GM10266 (cell line): ENCODE measurements around the gene ALG1.

Experiments
- DNase-seq: peaks from one replicate; pipeline ENCODE4 v3.0.0; 2012; ENCODE audit errors: extremely low spot score
- TF ChIP-seq, protein P1 (sequence below): IDR thresholded peaks from 2 replicates; pipeline ENCODE4 v1.5.1; 2012; ENCODE audit warnings: mild to moderate bottlenecking, low read depth; ENCODE audit not compliant: control insufficient read depth, insufficient read depth; ENCODE audit errors: missing control alignments

Gene ALG1

DNA sequence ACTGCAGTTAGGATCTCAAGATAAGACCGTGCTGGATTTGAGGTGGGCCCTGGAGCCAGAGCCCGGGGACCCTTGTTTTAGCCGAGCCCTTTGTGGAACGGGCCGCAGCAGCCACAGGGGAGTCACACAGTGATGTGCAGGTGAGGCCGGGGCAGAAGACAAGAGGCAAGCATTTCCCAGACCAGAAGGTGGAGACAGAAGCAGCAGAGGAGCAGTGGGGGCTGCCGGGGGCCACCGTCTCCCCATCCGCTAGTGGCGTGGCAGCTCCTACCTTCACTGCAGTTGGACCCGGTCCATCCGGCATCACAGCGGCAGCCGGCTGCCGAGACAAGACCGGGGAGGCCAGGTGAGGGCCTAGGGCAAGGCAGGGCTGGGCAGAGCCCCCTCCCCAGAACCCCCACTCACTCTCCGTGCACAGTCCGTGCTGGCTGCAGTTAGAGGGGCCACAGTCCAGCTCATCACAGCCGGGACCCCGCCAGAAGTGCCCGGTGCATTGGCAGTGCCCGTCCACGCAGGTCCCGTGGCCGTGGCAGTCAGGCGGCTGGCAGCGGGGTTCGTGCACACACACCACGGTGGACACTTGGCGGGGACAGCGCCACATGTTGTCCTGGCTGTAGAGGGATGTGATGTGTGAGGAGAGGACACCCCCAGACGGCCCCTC lies 43.9 kb upstream of the ALG1 start:
- DNase-seq, result no peak
- TF ChIP-seq, protein P1, sequence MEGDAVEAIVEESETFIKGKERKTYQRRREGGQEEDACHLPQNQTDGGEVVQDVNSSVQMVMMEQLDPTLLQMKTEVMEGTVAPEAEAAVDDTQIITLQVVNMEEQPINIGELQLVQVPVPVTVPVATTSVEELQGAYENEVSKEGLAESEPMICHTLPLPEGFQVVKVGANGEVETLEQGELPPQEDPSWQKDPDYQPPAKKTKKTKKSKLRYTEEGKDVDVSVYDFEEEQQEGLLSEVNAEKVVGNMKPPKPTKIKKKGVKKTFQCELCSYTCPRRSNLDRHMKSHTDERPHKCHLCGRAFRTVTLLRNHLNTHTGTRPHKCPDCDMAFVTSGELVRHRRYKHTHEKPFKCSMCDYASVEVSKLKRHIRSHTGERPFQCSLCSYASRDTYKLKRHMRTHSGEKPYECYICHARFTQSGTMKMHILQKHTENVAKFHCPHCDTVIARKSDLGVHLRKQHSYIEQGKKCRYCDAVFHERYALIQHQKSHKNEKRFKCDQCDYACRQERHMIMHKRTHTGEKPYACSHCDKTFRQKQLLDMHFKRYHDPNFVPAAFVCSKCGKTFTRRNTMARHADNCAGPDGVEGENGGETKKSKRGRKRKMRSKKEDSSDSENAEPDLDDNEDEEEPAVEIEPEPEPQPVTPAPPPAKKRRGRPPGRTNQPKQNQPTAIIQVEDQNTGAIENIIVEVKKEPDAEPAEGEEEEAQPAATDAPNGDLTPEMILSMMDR, result no peak

DNA sequence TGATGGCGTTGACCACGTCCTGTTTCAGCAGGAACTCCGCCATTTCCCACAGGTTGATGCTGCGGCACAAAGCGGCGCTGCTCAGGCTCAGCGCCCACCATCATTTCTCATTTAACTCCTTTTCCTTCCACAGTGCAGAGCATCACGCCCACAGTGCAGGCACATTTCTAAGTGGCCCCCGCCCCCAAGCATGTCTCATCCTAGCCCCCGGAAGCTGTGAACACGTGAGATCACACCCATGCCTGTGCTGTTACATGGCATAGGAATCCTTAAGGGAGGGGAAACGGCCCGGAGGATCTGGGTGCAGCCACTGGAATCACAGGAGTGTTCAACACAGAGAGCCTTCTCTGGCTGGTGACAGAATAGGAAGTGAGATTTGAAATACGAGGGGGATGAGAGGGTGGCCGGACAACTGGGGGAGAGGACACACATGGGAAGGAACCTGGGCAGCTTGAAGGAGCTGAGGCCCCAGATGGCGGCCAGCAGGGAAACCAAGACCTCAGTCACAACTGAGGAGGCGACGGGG lies 42.6 kb upstream of the ALG1 start:
- DNase-seq, result no peak
- TF ChIP-seq, protein P1, result no peak

DNA sequence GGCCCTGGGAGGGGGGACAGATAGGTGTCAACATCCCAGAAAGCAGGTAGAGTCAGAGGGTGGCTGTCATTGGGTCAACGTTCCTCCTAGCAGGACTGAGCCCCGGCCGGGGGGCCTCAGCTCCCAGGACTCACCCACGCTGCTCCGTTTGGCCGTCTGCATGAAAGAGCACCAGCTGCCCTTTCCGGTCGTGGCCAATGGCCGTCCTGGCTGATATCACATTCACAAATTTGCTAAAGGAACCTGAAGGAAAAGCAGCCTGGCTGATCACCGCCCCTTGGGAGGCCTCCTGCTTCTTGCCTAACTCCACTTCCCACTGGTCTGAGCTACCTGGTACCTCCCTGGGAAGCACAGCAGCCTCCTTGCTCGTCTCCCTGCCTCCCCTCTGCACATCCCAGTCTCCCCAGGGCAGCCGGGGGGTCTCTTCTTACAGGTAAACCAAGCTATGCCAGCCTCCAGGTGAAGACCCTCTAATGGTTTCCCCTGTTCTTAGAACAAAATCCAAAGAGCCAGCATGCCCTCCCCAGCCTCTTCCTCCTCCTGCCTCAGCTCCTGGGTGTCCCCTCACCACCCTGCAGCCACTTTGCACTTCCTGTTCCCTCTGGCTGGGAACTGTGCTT lies 41.3 kb upstream of the ALG1 start:
- TF ChIP-seq, protein P1, result no peak
- DNase-seq, result no peak

DNA sequence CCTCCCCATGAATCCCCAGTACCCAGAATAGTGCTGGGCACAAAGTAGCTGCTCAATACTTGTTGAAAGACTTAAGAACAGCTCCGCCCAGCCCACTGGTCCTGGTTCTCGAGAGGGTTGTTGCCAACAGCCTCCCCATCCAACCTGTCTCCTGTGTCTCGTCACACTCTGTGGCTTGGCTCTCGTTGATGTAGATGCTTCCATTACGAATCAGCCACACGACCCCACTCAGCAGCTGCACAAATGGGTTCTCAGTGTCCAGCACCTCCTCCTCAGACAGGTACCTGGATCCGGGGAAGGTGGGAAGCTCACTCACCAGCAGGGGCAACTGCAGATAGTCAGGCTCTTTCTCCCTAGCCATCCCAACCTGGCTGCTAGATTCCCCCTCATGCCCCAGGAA lies 40.0 kb upstream of the ALG1 start:
- TF ChIP-seq, protein P1, result no peak
- no peak for DNase-seq

DNA sequence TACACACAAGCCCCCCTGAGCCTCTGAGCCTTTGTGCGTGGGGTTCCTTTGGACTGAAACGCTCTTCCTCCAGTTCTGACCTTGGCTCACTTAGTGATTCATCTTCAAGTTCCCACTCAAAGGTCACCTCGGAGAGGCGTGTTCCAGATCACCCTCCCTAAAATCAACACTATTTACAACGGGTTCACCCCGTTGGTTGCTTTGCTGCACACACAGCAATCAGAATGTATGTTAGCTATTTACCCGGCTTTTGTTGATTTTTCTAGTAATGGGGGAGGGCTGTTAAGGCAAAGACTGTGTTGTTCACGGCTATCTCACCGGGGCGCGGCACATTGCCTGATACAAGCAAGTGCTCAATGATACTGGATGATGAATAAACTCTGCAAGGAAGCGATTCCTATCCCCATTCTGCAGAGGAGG lies 38.9 kb upstream of the ALG1 start:
- TF ChIP-seq, protein P1, result no peak
- DNase-seq, result no peak

DNA sequence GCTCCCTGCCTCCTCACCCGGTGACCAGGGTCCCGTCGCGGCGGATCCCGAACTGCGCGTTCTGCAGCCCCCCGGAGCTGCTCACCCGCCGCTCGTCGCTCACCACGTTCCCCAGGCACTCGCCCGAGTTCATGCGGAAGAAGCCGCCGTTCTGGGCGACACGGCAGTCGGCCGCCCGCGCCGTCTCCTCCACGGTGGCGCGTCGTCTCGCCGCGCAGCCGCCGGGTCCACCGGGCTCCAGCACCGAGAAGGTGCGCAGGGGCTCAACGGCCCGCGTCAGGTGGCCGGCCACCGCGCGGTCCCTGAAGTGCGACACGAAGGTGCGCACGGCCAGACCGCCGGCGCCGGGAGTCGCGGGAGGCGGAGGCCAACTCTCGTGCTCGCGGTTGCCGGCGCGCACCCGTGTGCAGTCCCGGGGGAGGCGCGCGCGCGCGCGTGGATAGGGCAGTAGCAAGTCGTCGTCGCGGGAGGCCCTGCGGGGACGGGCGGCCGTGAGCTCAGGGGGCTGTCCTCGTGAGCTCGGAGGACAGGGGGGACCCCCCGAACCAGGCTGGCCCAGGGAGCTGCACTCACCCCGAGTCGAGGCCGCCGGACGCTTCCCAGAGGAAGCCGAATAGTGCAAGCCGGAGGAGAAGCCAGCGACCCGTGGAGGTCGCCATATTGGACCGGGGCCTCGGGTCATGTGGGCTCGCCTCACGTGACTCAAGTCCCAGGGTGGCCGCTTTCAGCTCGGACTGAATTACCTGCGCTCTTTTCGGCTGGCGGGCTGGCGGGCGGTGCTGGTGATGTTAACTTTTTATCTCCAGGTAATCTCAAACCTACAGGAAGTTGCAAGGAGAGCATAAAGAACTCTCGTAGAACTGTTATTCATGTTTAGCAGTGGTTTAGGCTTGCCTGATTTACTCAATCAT lies 38.1 kb upstream of the ALG1 start, which contains the start of gene NAGPA:
TSS of gene NAGPA (minus strand) at position 680 of the 911 bp plus-strand sequence. CDS start at position 659, 21 bp downstream.
- TF ChIP-seq, protein P1, result no peak
- peak; percentile 94 for DNase-seq
